Activated CD4-positive, CD25-positive, alpha-beta regulatory T cell (primary cell): ENCODE measurements around the gene KCNQ1.

ENCODE experiments used
- DNase-seq, 4 experiments: peaks; one replicate each; lab custom pipeline; 2025; lab: John Stamatoyannopoulos, UW

Gene KCNQ1

DNA sequence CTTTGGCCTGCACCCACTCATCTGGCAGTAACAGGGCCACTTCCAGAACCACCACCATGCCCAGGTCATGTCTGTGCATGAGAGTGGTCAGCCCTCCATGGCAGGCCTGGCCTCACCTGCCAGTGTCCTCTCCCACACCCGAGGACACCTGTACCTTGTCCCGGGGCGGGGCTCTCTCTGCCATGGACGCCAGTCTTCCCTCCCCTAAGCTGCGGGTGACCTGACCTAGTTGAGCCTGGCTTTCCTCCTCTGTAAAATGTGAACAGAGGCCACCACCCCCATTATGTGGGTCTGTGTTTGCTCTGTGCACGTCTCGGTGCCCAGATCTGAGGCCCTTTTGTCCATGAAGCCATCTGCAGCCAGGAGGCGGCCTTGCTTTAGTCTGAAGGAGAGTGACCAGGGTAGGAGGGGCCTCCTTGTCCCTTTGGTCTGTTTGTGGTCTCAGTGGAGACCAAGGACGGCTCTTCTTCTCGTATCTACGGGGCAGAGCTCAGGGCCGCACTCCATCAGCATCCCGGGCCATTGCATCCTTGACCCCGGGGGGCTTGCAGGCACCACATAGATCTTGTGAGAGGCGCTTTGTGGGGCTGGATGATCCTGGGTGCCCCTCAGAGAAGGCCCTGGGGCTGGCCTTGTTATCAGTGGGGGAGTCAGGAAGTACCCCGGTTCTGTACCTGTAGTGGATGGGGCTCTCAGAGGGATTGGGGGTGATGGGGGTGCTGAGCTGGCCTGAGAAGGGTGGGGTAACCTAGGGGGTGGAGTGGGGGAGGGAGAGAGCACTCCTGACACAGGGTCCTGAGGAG lies 121.6 kb downstream of the KCNQ1 start:
- no peak for DNase-seq

DNA sequence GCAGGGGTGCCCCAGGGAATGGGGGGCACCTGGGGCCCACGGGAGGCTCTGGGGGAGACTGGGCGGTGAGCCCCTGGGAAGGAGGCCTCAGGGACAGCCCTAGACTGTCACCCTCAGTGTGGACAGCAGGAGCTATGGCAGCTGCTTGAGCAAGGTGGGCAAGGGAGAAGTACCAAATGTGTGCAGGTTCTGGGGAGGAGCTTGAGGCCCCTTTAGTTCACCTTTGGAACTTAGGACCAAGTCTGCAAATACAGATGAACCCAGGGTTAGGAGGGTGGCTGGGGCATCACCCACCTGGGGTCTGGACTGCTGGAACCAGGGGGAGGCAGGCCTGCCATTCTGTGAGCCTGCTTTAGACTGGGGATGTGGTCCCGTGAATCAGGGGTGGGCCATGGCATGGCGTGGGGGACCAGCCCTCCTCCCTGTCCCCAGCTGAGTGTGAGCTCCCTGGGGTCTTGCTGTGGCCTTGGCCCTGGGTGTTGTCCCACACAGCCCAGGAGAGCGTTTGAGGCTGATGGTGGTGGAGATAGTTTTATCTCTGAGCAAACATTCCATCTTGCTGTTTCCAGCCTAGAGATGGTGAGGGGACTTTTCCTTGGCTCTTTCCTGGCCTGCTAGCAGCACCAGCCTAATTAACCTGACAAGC lies 122.3 kb downstream of the KCNQ1 start:
- DNase-seq: no peak

DNA sequence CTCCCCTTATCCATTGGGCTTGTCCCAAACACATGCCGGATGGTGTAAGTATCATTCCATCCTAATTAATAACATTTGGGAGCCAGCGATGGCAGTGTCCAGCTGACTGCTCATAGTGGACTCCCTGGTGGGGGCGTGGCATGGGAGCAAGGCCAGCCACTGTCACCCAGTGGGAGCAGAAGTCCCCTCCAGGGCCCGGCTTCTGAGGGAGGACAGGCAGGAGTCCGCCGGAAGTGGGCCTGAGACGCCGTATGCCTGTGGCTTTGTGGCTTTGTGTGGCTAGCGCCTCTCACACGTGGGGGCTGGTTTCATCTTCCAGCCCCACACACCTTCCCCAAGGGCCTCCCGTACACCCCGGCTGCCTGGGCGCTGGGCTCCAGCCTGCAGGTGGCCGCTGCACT lies 124.5 kb downstream of the KCNQ1 start:
- no peak for DNase-seq

DNA sequence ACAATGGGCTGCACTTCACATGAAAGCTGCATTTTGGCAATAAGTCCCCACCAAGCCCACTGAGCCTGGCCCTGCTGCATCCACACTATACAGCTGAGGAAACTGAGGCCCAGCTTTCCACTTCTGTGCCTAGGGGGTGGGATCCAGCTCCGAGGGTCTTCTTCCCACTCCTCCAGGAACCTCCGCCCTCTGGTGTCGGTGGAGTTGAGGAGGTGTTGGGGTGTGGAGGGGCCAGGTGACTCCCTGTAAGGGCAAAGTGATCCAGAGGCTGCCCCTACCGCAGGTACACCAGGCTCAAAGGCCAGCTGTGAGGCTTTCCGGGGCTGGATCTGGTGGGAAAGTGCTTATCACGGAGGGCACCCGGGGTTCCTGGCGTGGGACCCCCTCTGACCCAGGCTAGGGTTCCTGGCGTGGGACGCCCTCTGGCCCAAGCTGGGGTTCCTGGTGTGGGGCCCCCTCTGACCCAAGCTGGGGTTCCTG lies 125.0 kb downstream of the KCNQ1 start:
- no peak for DNase-seq

DNA sequence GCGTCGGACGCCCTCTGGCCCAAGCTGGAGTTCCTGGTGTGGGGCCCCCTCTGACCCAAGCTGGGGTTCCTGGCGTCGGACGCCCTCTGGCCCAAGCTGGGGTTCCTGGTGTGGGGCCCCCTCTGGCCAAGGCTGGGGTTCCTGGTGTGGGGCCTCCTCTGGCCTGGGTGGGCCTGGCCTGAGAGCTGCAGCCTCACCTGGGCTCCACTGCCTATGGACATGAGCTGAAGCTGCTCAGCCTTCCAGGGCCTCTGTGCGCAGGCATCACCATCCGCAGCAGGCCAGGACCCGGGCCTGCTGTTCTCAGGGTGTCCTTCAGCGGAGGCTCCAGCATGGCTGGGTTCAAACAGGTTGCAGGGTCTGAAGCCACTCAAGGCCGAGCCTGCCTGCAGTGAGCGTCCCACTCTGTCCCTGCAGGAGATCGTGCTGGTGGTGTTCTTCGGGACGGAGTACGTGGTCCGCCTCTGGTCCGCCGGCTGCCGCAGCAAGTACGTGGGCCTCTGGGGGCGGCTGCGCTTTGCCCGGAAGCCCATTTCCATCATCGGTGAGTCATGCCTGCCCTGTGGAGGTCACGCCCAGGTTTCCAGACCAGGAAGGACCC lies 125.5 kb downstream of the KCNQ1 start:
- DNase-seq: no peak

DNA sequence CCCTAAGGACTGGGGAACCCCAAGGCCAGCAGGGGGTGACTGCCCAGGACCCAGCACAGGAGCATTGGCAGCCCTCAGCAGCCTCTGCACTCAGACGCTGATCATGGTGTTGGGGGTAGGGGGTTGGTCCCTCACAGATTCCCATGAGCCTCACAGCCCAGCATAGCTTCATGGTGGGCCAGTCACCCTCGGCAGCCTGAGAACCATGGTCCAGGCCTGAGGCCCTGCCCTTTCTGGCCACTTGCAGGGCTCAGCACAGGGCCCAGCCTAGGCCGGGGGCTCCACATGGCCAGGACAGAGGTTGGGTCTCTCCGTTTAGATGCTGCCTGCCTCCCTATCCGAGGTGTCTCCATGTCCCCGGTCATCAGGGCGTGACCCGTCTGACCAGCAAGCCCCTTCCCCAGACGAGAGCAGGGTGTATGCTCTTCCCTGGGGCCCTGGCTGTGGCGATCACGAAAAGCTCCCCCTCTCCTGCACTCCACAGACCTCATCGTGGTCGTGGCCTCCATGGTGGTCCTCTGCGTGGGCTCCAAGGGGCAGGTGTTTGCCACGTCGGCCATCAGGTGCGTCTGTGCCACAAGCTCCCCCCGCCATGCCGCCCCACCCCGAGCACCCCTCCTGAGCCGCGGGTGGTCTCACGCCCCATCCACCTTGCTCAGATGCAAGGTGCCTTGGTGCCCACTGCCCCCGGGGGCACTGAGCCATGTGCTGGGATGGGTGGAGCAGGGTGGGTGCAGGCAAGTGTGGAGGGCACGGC lies 126.2 kb downstream of the KCNQ1 start:
- DNase-seq: no peak

DNA sequence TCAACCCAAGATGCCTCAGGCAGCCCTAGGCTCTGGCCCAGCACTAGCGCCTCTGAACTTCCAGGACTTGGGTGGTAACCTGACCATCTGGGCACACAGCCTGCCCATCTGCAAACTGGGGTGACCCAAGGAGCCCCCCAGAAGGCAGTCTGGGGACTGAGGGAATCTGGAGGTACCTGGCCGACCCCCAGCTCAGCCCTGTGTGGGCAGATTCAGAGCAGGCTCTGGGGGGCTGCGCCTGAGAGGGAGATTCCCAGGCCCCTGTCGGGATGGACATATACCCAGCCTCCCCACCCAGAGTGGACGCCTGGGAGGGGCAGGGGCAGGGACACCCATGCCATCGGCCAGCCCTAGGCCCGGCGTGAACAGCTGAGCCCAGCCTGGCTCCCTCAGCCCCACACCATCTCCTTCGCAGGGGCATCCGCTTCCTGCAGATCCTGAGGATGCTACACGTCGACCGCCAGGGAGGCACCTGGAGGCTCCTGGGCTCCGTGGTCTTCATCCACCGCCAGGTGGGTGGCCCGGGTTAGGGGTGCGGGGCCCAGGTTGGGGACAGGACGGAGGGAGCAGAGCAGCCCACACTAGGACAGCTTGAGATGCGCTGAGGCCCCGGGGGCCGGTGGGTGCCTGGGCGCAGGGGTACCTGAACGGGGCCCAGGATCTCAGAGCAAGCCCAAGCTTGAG lies 126.9 kb downstream of the KCNQ1 start:
- no peak for DNase-seq

DNA sequence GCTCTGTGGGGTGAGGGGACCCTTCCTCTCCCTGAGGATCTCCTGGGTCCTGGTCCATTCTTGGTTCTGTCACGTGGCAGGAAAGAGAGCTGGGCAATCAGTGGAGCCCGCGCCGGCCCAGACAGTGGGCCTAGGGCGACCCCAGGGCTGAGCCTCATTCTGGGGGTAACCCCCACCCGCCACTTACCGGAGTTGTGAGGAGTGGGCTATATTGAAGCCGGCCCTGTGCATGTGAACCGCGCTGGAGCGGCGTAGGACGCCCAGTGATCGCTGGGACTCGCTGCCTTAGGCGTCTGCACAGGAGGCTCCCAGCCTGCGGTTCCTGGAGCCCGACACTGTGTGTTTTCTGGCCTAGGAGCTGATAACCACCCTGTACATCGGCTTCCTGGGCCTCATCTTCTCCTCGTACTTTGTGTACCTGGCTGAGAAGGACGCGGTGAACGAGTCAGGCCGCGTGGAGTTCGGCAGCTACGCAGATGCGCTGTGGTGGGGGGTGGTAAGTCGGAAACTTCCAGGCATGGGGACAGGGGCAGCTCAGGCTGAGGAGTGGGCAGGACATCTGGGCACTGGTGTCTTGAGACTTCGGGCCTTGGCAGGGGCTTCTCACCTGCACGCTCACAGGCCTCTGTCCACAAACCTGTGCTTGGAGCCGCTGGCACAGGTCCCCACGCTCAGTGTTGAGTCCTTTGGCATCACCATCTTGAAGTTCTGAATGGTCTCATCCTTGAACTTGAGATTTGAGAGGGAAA lies 127.9 kb downstream of the KCNQ1 start:
- DNase-seq: no peak

DNA sequence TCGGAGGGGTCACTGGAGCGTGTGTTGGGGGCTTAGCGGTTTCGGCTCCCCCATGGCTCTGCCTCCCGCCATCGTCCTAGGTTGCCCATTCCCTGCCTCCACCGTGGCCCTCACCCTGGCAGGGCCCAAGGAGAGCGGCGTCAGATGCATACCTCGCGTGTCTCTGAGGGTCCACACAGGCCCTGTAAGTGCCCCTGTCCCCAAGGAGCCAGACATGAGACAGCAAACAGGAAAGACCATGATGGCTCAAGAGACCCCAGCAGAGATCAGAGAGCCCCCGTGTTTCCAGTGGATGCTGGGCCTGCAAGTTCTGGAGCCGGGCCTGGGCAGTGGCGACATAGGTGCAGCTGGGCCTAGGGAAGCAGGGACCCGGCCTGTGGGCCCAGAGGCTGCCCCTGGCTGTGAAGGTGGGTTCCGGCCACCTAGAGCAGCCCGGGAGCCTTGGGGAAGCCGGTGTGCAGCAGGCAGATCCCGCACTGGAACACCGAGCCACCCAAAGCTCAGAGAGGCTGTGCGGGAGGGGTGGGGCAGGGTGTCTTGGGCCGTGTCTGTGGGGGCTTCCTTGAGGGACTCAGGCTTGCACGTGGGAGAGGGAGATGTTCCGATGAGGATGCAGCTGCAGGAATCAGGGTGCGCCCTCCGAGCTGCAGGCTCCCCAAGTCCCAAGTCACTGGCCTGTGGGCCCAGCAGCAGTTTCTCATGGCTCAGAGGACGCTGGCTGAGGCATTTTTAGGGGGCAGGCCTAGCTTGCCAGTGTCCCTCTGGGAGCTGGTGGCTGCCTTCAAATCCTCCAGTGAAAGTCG lies 128.6 kb downstream of the KCNQ1 start:
- no peak for DNase-seq

DNA sequence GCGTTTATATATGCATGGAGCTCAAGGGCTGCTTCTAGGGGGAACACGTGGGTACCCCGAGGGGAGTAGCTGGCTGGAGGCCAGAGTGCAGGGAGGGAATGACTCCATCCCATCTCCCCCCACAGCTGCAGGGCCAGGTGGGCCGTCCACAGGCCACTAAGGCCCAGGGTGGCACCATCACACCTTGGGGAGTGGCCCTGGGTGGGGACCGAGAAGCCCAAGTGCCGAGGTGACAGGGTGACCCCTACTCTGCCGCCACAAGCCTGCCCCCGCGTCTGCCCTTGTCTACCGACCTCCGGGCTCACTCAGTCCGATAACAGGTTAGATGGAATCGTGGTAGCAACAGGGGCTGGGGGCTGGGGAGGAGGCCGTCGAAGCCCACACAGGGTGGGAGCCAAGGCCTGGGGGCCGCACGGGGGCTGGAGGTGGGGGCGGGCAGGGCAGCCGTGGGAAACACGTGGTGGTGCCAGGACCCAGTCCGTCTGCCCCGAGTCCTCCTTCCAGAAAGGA lies 129.3 kb downstream of the KCNQ1 start:
- no peak for DNase-seq

DNA sequence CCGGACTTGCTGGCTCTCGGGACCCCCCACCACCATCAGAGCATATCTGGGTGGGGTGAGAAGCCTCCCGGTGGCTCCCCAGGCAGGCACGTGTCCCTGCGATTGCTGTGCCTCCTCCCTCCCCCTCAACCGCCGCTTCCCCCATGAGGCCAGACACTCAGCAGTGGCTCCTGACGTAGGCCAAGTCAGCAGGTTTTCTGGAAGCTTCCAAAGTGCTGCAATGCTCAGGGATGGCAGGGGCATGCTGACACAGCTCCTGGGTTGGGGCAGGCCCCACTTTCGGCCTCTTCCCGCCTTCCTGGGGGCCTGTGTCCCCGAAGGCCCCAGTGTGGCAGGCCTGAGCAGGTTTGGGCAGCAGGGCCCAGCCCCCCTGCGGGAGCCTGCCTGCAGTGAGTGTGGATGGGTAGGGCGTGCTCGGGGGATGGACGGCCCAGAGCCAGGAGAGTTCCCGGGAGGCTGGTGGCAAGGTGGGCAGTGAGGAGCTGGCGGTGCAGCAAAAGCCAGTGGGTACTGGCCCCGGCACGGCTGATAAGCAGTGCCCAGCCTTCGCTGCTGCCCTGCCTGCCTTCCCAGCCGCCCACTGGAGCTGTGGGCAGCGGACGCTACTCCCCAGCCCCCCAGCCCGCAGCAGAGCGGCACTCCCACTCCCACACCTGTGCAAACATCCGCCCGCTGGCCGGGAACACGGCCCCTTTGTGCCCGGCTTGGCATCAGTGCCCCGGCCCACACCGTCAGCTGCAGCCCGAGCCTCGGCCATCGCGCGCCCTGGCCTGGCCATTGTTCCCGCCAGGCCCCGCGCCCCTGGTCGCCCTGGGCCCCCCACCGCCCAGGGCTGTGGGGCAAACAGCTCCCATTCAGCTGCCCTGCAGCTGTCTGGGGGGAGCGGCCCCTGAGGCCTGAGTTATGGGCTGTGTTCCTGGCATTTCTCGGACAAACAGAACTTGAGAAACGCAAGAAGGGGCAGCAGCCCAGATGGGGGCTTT lies 130.0 kb downstream of the KCNQ1 start:
- no peak for DNase-seq

DNA sequence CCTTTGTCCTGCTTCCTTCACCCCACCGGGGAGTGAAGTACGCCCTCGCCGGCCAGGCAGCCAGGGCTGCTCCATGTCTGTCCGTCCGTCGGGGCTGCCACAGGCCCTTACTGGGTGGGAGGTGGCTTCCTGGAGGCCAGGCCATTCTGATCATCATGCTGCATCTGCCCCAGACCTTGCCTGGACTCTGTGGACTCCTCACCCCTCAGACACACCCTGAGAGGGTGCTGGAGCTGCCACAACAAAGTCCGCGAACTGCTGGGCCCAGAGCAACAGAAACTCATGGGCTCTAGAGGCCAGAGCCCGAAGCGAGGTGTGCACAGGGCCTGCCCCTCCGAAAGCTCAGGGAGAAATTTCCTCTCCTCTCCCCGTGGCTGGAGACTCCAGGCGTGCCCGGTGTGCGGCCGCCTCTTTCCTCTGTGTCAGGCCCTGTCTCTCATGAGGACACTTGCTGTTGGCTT lies 130.8 kb downstream of the KCNQ1 start:
- DNase-seq: no peak

DNA sequence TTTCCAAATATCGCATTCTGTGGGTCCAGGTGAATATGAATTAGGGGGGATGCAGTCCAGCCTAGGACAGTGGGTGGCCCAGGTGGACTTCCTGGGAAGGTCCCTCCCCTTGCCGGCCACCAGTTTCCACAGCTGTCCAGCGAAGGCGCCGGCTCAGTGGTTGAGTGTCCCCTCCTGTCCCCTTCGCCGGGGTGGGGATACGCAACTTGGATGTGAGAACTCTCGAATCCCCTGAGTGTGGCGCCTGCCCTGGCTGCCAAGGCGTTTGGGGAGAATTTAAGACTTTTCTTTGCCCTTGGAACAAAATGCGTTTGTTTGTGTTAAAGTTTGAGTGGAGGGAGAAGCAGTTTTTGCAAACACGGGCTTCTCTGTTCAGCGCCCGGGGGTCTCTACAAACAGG lies 131.3 kb downstream of the KCNQ1 start:
- DNase-seq: no peak

DNA sequence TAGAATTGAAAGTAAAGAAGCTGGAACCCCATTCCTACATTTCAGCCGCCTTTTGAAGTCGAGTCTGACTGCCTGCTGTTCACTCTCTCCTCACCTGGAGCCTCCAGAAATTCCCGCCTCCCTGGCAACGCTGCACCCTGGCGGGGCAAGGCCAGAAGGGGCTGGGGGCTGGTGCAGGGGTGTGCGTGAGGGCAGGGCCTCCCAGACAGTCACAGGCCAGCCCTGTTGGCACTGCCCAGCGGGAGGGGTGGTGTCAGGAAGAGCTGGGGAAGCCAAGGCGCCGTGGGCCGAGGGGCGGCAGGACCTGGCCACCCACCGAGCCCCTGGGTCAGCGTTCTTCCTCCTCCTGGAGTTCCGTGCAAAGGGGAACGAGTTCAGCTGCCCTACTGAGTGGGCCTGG lies 131.7 kb downstream of the KCNQ1 start:
- no peak for DNase-seq

DNA sequence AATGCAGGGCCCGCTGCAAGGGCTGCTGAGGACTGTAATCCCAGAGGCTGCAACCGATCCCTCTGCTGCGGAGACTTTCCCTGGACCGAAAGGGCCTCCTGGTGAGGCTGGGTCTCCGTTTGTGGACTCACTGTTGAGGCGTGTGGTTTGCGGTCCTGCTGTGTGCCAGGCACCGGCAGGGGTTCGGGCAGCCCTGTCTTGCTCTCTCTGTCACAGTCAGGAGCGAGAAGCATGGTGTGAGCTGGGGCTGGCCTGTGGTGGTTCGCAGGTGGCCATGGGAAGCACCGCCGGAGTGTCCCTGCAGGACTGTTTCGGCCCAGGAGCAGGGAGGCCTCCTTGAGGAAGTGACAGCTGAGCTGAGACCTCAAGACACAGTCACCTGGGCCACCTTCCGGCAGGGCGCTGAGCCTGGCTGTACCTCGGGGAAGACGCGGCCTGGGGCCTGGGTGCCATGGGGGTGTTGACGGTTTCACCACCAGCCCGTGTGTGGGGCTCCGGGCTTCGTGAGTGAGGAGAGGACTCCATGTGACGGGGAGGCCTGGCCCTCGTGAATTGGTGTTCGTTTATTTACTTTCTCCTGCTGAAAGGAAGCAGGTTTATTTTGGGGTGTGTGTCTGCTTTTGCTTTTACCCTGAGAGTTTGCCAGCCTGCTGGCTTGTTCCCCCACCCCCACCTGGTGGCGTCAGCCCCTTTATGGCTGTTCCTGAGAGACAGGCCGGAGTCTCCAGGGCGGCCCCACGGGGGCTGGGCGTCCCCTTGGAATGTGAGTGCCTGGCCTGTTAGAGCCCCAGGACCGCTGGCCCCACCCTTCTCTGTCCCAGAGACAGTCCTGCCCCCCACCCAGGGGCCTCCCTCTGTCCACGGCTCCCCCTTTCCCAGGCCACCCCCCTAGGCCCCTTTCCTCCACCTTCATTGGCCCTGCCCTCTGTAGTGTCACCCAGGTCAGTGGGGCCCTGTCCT lies 132.5 kb downstream of the KCNQ1 start:
- no peak for DNase-seq

DNA sequence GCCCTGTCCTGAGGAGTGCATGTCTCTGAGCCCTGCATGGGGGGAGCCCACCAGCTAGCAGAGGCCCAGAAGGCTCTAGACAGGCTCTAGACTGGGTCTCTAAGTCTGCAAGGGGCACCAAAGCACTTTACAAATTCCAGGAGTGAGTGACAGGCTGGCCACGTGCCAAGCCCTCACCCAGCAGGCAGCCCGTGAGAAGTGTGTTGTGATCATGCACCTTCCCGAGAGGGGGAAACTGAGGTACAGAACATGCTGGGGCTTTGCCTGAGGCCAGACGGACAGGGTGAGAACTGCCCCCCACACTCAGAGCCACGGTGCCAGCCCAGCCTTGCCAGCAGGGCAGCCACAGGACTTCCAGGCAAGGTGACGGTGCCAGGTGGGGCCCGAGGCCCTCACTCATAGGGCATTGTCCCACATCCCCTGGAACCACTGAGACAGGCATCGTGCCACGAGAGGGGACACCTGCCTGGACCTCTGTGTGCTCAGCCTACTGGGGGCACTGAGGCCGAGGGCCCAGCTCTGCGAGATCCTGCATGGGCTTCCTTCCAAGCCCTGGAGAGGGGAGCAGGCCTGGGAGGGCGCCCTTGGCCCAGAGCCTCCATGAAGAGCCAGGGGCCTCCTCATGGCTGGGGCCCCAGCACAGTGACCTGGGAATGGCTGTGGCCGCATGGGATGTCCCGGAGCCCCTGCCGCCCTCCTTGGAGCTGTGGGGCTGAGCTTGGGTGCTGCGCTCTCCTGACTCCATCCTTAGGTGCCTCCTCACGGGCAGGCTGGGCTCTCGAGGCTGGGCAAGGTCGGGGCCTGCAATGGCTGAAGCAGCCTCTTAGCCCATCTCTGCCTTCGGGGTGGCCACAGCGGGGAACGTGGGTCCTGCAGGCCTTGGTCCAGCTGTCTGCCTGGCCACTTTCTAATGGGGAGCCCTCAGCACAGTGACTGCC lies 133.5 kb downstream of the KCNQ1 start:
- DNase-seq: no peak

DNA sequence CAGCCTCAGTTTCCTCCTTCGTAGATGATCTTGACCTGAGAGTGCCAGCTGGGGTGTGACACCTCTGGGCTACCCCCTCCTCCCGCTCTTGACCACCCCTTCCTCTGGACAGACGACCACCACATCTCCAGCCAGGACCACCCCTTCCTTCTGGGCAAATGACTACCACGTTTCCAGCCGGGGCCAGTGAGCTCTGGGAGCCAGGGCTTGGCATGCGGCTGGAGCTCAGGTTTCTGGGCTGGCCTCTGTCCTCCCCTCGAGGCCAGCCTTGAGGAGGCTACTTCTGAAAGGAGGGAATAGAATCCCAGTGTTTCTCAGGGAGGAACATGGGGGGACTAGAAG lies 134.1 kb downstream of the KCNQ1 start:
- no peak for DNase-seq
